Erythroblast (primary cell): ENCODE data around the gene HLA-DMB.

Experiments
- GATA1 ChIP-seq: IDR thresholded peaks from 2 replicates; pipeline ENCODE4 v1.6.1; 2011; ENCODE audit warnings: low read depth, mild to moderate bottlenecking, control low read depth, low read length, moderate library complexity
- POLR2A ChIP-seq: IDR thresholded peaks from 2 replicates; pipeline ENCODE4 v1.6.1; 2011; ENCODE audit warnings: mild to moderate bottlenecking, low read length

DNA sequence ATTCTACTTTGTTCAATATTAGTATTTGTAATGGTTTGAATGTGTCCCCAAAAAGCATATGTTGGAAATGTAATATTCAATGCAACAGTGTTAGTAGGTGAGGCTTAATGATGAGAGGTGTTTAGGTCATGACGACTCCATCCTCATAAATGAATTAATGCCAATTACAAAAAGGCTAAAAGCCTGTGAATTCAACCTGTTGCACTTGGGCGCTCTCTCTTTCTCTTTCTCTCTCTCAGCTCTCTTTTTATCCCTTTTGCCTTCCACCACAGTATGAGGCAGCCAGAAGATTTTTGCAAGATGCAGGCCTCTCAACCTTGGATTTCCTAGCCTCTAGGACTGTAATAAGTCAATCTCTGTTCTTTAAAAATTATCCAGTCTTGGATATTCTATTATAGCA lies 52.3 kb downstream of the HLA-DMB start:
- TF ChIP-seq POLR2A (no peak), GATA1 (no peak)
